Uterus (tissue), 2 donors: ENCODE results near the gene KCNMA1.

Experiments used
- POLR2A ChIP-seq, 2 donors: fragments of 450-650 bp; IDR thresholded peaks; one replicate each; pipeline ENCODE4 v1.6.1; 2016; ENCODE audit warnings: antibody characterized with exemption in 2 of 2, mild to moderate bottlenecking in 1 of 2, moderate library complexity in 1 of 2
- TF ChIP-seq, protein P1 (sequence below), 4 experiments: fragments of 200-600 bp in 2 of 4; fragments of 450-650 bp in 2 of 4; sonication (generic) in 2 of 4; IDR thresholded peaks; one replicate each; pipeline ENCODE4 v1.5.1; 2016 to 2019; ENCODE audit warnings: antibody characterized with exemption in 4 of 4, mild to moderate bottlenecking in 2 of 4, moderate library complexity in 1 of 4

DNA sequence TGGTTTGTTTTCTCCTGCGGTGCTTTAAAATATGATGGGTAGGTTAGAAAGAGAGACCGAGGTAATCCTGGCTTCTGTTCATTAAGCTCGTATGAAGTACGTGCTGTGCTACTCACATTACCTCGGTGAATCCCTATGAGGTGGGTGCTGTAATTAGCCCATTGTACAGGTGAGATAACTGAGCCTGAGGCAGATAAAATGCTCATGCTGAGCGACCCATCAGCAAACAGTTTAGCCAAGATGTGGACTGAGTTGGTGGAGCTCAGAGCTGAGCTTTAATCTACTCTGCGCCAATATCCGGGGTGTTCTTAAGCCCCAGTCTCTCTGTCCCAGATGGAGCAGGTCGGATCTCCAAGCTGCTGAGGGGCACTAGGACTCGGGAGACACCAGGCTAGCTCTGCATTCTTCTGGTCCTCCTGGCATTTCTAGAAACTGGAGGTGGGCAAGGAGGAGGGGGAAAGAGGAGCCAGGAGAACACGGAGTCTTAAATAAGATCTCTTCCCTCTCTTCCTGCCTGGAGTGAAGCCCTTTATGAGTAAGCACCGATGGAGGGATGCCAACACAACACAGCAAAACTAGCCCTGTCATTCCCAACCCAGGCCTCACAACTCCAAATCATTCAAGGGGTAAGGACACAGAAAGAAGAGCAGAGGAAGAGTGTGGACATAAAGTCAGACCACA lies 458.5 kb downstream of the KCNMA1 start:
- no peak for TF ChIP-seq POLR2A (IDR thresholded peaks at IDR 0.05)
- TF ChIP-seq, protein P1, sequence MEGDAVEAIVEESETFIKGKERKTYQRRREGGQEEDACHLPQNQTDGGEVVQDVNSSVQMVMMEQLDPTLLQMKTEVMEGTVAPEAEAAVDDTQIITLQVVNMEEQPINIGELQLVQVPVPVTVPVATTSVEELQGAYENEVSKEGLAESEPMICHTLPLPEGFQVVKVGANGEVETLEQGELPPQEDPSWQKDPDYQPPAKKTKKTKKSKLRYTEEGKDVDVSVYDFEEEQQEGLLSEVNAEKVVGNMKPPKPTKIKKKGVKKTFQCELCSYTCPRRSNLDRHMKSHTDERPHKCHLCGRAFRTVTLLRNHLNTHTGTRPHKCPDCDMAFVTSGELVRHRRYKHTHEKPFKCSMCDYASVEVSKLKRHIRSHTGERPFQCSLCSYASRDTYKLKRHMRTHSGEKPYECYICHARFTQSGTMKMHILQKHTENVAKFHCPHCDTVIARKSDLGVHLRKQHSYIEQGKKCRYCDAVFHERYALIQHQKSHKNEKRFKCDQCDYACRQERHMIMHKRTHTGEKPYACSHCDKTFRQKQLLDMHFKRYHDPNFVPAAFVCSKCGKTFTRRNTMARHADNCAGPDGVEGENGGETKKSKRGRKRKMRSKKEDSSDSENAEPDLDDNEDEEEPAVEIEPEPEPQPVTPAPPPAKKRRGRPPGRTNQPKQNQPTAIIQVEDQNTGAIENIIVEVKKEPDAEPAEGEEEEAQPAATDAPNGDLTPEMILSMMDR (IDR thresholded peaks at IDR 0.05), result no peak
